HL-60 (cell line): ENCODE data around the gene GFY.

Source experiments
- DNase-seq, 2 experiments: peaks; one replicate each; pipeline ENCODE4 v3.0.0-alpha.2; 2010 to 2020; ENCODE audit warnings: low read depth in 1 of 2, low spot score in 1 of 2
- H3K27ac ChIP-seq: fragments of 250-450 bp; sonication (Bioruptor Pico); replicated peaks from 2 replicates; pipeline ENCODE4 v1.5.1; 2020; ENCODE audit warnings: mild to moderate bottlenecking, moderate library complexity
- H3K27me3 ChIP-seq: fragments of 250-450 bp; sonication (Bioruptor Pico); 2 replicates; pipeline ENCODE4 v1.5.1; 2021; ENCODE audit warnings: mild to moderate bottlenecking, moderate library complexity; ENCODE audit not compliant: insufficient read depth, poor library complexity, severe bottlenecking
- H3K4me3 ChIP-seq: replicated peaks from 2 replicates; pipeline ENCODE4 v1.5.1; 2011; ENCODE audit warnings: mild to moderate bottlenecking, control low read depth, low read length; ENCODE audit not compliant: insufficient read depth
- CTCF ChIP-seq: IDR thresholded peaks from one replicate; pipeline ENCODE4 v1.5.1; 2011; ENCODE audit warnings: low read length, control low read depth, inconsistent platforms; ENCODE audit not compliant: insufficient read depth
- GABPA ChIP-seq: IDR thresholded peaks from 2 replicates; pipeline ENCODE4 v1.6.1; 2012; ENCODE audit warnings: low read depth
- POLR2AphosphoS5 ChIP-seq: IDR thresholded peaks from 2 replicates; pipeline ENCODE4 v1.6.1; 2012; ENCODE audit warnings: low read depth
- REST ChIP-seq: IDR thresholded peaks from 2 replicates; pipeline ENCODE4 v1.6.1; 2012; ENCODE audit warnings: low read depth; ENCODE audit not compliant: insufficient replicate concordance
- SPI1 ChIP-seq: IDR thresholded peaks from 2 replicates; pipeline ENCODE4 v1.6.1; 2012; ENCODE audit warnings: low read depth, mild to moderate bottlenecking, borderline replicate concordance

The GFY gene

GRCh38 chr19:49413348-49413747 is 11.8 kb upstream of the GFY start:
- DNase-seq, result no peak
- H3K27me3 ChIP-seq, result no peaks in the 10 kb centered on the region
- no peak overlapping the region for H3K27ac ChIP-seq
- H3K4me3 ChIP-seq, result no peak overlapping the region
- no peak for TF ChIP-seq GABPA
- no peak for TF ChIP-seq POLR2AphosphoS5
- TF ChIP-seq REST, result no peak
- TF ChIP-seq CTCF, result no peak
- TF ChIP-seq SPI1, result no peak

GRCh38 chr19:49414256-49414655 is 10.9 kb upstream of the GFY start:
- no peak overlapping the region for H3K27ac ChIP-seq
- no peak overlapping the region for H3K4me3 ChIP-seq
- DNase-seq, result no peak

More at GRCh38 chr19:49414256-49414655, 10.9 kb upstream of the GFY start:
- no peaks in the 10 kb centered on the region for H3K27me3 ChIP-seq
- TF ChIP-seq SPI1, result no peak
- TF ChIP-seq REST, result no peak
- no peak for TF ChIP-seq POLR2AphosphoS5
- TF ChIP-seq CTCF, result no peak
- TF ChIP-seq GABPA, result no peak
